Ovary (tissue), 3 donors: ENCODE results near the gene DRC7.

Experiments
- EP300 ChIP-seq: sonication (generic); formaldehyde crosslinking; IDR thresholded peaks from one replicate; pipeline ENCODE4 v1.6.1; 2017; ENCODE audit warnings: antibody characterized with exemption
- POLR2A ChIP-seq: fragments of 450-650 bp; IDR thresholded peaks from one replicate; pipeline ENCODE4 v1.6.1; 2017; ENCODE audit warnings: antibody characterized with exemption, mild to moderate bottlenecking, moderate library complexity
- TF ChIP-seq, protein P1 (sequence below), 3 donors: fragments of 450-650 bp in 2 of 3; fragments of 200-600 bp in 1 of 3; IDR thresholded peaks; one replicate each; pipeline versions ENCODE4 v1.5.1 to v1.8.0; 2016 to 2022; ENCODE audit warnings: antibody characterized with exemption in 3 of 3, mild to moderate bottlenecking in 1 of 3
- donor health status: DM: no; HTN: no; CAD: no.

DNA sequence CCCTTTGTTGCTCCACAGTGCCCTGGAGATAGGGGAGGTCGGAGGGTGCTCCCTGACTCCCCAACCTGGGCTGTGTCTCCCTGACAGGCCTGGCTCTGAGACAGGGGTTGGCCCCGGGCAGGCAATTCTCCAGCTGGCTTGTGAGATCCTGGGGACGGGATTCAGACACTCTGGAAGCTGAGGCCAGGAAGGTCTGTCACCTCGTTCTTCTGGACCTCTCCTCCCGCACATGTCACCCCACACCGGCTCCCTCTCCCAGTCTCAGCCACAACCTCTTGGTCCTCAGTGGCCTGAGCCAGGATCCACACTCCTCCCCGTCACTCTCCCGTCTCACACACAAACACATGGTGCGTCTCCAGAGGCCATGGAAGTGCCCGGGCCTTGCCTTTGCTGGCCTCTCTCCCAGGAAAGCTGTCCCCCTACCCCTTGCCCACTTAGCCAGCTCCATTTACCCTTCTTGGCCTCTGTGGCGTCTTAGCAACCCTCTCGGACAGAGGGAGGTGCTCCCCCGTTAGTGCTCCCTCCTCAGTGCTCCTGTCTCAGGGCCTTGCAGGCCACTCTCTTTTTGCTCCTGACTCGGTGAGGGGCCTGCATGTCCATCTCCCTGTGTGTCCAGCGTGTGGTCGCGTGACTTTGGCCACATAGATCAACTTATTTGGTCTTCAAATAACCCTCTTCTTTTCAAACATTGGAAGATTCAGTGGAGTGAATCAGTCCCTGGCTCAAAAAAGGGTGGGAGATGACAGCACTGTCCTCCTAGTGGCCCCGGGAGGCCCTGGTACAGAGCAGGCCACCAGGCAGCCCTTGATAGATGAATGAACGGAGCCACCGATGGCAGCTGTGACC lies 25.8 kb upstream of the DRC7 start:
- TF ChIP-seq, protein P1, sequence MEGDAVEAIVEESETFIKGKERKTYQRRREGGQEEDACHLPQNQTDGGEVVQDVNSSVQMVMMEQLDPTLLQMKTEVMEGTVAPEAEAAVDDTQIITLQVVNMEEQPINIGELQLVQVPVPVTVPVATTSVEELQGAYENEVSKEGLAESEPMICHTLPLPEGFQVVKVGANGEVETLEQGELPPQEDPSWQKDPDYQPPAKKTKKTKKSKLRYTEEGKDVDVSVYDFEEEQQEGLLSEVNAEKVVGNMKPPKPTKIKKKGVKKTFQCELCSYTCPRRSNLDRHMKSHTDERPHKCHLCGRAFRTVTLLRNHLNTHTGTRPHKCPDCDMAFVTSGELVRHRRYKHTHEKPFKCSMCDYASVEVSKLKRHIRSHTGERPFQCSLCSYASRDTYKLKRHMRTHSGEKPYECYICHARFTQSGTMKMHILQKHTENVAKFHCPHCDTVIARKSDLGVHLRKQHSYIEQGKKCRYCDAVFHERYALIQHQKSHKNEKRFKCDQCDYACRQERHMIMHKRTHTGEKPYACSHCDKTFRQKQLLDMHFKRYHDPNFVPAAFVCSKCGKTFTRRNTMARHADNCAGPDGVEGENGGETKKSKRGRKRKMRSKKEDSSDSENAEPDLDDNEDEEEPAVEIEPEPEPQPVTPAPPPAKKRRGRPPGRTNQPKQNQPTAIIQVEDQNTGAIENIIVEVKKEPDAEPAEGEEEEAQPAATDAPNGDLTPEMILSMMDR (IDR thresholded peaks at IDR 0.05) = no peak
- TF ChIP-seq POLR2A (no peak), EP300 (no peak)
